Tibial nerve (tissue), 4 donors: ENCODE data around the gene GATA5. TPM values are rescaled to one million over a fixed set of nuclear protein-coding genes. Genes with fewer than 3 reads are reported as not detected.

Experiments
- DNase-seq, 2 donors: peaks; one replicate each; pipeline ENCODE4 v3.0.0-alpha.2; 2019; ENCODE audit warnings: low spot score in 2 of 2
- H3K27ac ChIP-seq, 4 donors: fragments of 200-600 bp; sonication (generic) in 3 of 4; one replicate each; pipeline ENCODE4 v1.5.1; 2017 to 2019; ENCODE audit warnings: mild to moderate bottlenecking in 1 of 4
- H3K27me3 ChIP-seq, 2 donors: fragments of 200-600 bp; sonication (generic) in 1 of 2; one replicate each; pipeline versions ENCODE4 v1.5.1 to v1.6.0; 2017 to 2019
- H3K36me3 ChIP-seq, 3 donors: fragments of 200-600 bp; sonication (generic); one replicate each; pipeline ENCODE4 v1.5.1; 2018 to 2019
- H3K4me1 ChIP-seq, 4 donors: fragments of 200-600 bp; sonication (generic) in 3 of 4; one replicate each; pipeline ENCODE4 v1.5.1; 2017 to 2019
- H3K4me3 ChIP-seq, 4 donors: fragments of 200-600 bp; sonication (generic) in 3 of 4; one replicate each; pipeline ENCODE4 v1.5.1; 2017 to 2019; ENCODE audit warnings: mild to moderate bottlenecking in 1 of 4, moderate library complexity in 1 of 4
- H3K9me3 ChIP-seq, 4 donors: fragments of 200-600 bp; sonication (generic) in 3 of 4; one replicate each; pipeline ENCODE4 v1.5.1; 2017 to 2019
- CTCF ChIP-seq, 5 experiments: fragments of 200-600 bp in 3 of 5; fragments of 450-650 bp in 2 of 5; sonication (generic) in 3 of 5; IDR thresholded peaks; one replicate each; pipeline ENCODE4 v1.5.1; 2016 to 2019; ENCODE audit warnings: antibody characterized with exemption in 5 of 5, mild to moderate bottlenecking in 3 of 5, moderate library complexity in 2 of 5
- EP300 ChIP-seq, 2 donors: sonication (generic); formaldehyde crosslinking; IDR thresholded peaks; one replicate each; pipeline ENCODE4 v1.6.1; 2017; ENCODE audit warnings: antibody characterized with exemption in 2 of 2, mild to moderate bottlenecking in 1 of 2
- POLR2A ChIP-seq, 2 donors: fragments of 450-650 bp; IDR thresholded peaks; one replicate each; pipeline ENCODE4 v1.6.1; 2017; ENCODE audit warnings: antibody characterized with exemption in 2 of 2, mild to moderate bottlenecking in 2 of 2, moderate library complexity in 2 of 2
- whole genome bisulfite sequencing, 2 donors: methylation state at CpG; one replicate each; pipeline ENCODE4 v1.1.5; 2018; 5-methylcytosine and 5-hydroxymethylcytosine counted together
- total RNA-seq, 4 donors: library from RNA; depleted of rRNA; stranded (reverse); fragments of >200 nt; gene quantifications; one replicate each; pipeline ENCODE4 v1.1.0, GENCODE V29; 2016

Gene GATA5
- total RNA-seq, 4 donors from 2014 or later: 0.20 TPM; not detected in 3

GRCh38 chr20:62519826-62520225 lies 44.0 kb upstream of the GATA5 start:
- H3K9me3 ChIP-seq: no peaks in the 10 kb centered on the region
- H3K27ac ChIP-seq: no peak overlapping the region
- H3K27me3 ChIP-seq: peaks cover 0 to 54% of the 10 kb centered on the region in 2 donors
- 57 to 63% methylated on average over 12 to 13 of the region's 13 CpGs for WGBS, 2 donors
- H3K36me3 ChIP-seq: no peaks in the 10 kb centered on the region
- TF ChIP-seq EP300 (IDR thresholded peaks at IDR 0.05) (no peak), POLR2A (IDR thresholded peaks at IDR 0.05) (no peak), CTCF (IDR thresholded peaks at IDR 0.05) (no peak)
- DNase-seq: no peak
- H3K4me3 ChIP-seq: no peak overlapping the region
- no peaks in the 10 kb centered on the region for H3K4me1 ChIP-seq

GRCh38 chr20:62518911-62519310 lies 43.1 kb upstream of the GATA5 start:
- DNase-seq: no peak
- TF ChIP-seq EP300 (IDR thresholded peaks at IDR 0.05) (no peak), POLR2A (IDR thresholded peaks at IDR 0.05) (no peak), CTCF (IDR thresholded peaks at IDR 0.05) (no peak)
- Histone ChIP-seq H3K27me3 (peaks cover 0 to 54% of the 10 kb centered on the region in 2 donors), H3K27ac (no peak overlapping the region), H3K36me3 (no peaks in the 10 kb centered on the region), H3K4me1 (no peaks in the 10 kb centered on the region), H3K9me3 (no peaks in the 10 kb centered on the region), H3K4me3 (no peak overlapping the region)
- WGBS, 2 donors: 79 to 85% methylated on average over 12 to 13 of the region's 18 CpGs

- no peak overlapping the region for H3K27ac ChIP-seq
- no peaks in the 10 kb centered on the region for H3K4me1 ChIP-seq
- H3K36me3 ChIP-seq: no peaks in the 10 kb centered on the region
- DNase-seq: no peak
- TF ChIP-seq CTCF (IDR thresholded peaks at IDR 0.05) (no peak), EP300 (IDR thresholded peaks at IDR 0.05) (no peak), POLR2A (IDR thresholded peaks at IDR 0.05) (no peak)
- H3K27me3 ChIP-seq: peaks cover 0 to 54% of the 10 kb centered on the region in 2 donors
- 52 to 80% methylated on average over 5 to 9 of the region's 15 CpGs for WGBS, 2 donors
- no peaks in the 10 kb centered on the region for H3K9me3 ChIP-seq
- no peak overlapping the region for H3K4me3 ChIP-seq
Measured at GRCh38 chr20:62517901-62518610, 42.3 kb upstream of the GATA5 start.

GRCh38 chr20:62517168-62517567 lies 41.4 kb upstream of the GATA5 start:
- no peak overlapping the region for H3K27ac ChIP-seq
- no peaks in the 10 kb centered on the region for H3K9me3 ChIP-seq
- no peak overlapping the region for H3K4me3 ChIP-seq
- no peaks in the 10 kb centered on the region for H3K36me3 ChIP-seq
- TF ChIP-seq POLR2A (IDR thresholded peaks at IDR 0.05) (no peak), CTCF (IDR thresholded peaks at IDR 0.05) (no peak), EP300 (IDR thresholded peaks at IDR 0.05) (no peak)
- WGBS, 2 donors: 67 to 70% methylated on average over 13 to 16 of the region's 18 CpGs
- H3K27me3 ChIP-seq: peaks cover 0 to 56% of the 10 kb centered on the region in 2 donors
- no peak for DNase-seq
- no peaks in the 10 kb centered on the region for H3K4me1 ChIP-seq

- Histone ChIP-seq H3K27me3 (peaks cover 0 to 59% of the 10 kb centered on the region in 2 donors), H3K4me1 (no peaks in the 10 kb centered on the region), H3K27ac (no peak overlapping the region), H3K9me3 (no peaks in the 10 kb centered on the region), H3K4me3 (no peak overlapping the region), H3K36me3 (no peaks in the 10 kb centered on the region)
- no peak for DNase-seq
- TF ChIP-seq POLR2A (IDR thresholded peaks at IDR 0.05) (no peak), CTCF (IDR thresholded peaks at IDR 0.05) (no peak), EP300 (IDR thresholded peaks at IDR 0.05) (no peak)
- 80 to 82% methylated on average over 10 to 13 of the region's 13 CpGs for WGBS, 2 donors
Measured at GRCh38 chr20:62516338-62516737, 40.5 kb upstream of the GATA5 start.
